Testis (tissue), 3 donors: ENCODE results near the gene BLVRA. TPM values are rescaled to one million over a fixed set of nuclear protein-coding genes. Genes with fewer than 3 reads are reported as not detected.

Source experiments
- DNase-seq: peaks from one replicate; pipeline ENCODE4 v3.0.0-alpha.2; 2019
- H3K27ac ChIP-seq, 2 donors: fragments of 200-600 bp; sonication (generic); one replicate each; pipeline ENCODE4 v1.5.1; 2019
- H3K27me3 ChIP-seq: fragments of 200-600 bp; sonication (generic); one replicate; pipeline ENCODE4 v1.5.1; 2019
- H3K36me3 ChIP-seq: fragments of 200-600 bp; sonication (generic); one replicate; pipeline ENCODE4 v1.5.1; 2017; ENCODE audit warnings: low read depth; ENCODE audit errors: missing control alignments
- H3K4me1 ChIP-seq: fragments of 200-600 bp; sonication (generic); one replicate; pipeline ENCODE4 v1.5.1; 2019
- H3K4me3 ChIP-seq, 2 donors: fragments of 200-600 bp; sonication (generic); one replicate each; pipeline ENCODE4 v1.5.1; 2017 to 2019
- H3K9me3 ChIP-seq: fragments of 200-600 bp; sonication (generic); one replicate; pipeline ENCODE4 v1.5.1; 2017
- POLR2A ChIP-seq: fragments of 450-650 bp; IDR thresholded peaks from one replicate; pipeline ENCODE4 v1.6.1; 2017; ENCODE audit warnings: antibody characterized with exemption, mild to moderate bottlenecking, moderate library complexity
- WGBS, 2 donors: methylation state at CpG; one replicate each; pipeline ENCODE4 v1.1.5; 2018; 5-methylcytosine and 5-hydroxymethylcytosine counted together
- intact Hi-C: fragments of 100-400 bp; cut with DNase I; formaldehyde crosslinking; loops from one replicate; pipeline ENCODE4 v1.15.1; 2023; ENCODE audit warnings: low total_unique reads
- polyA plus RNA-seq: library from polyadenylated mRNA; stranded (reverse); fragments of 350-450 nt; fragmentation: Illumina TruSeq; extraction: RNeasy Lipid Tissue Mini Kit (QIAGEN cat#74804); gene quantifications from one replicate; pipeline ENCODE4 v1.2.3, GENCODE V29; 2014; ENCODE audit warnings: low read depth, low replicate concordance; ENCODE audit not compliant: insufficient read depth
- total RNA-seq, 2 donors: library from RNA; depleted of rRNA; stranded (reverse); fragments of >200 nt; gene quantifications; one replicate each; pipeline ENCODE4 v1.2.3, GENCODE V29; 2016
- TF ChIP-seq, protein P1 (sequence below), 3 experiments: fragments of 450-650 bp in 2 of 3; fragments of 200-600 bp in 1 of 3; sonication (generic) in 1 of 3; IDR thresholded peaks; one replicate each; pipeline ENCODE4 v1.5.1; 2016 to 2019; ENCODE audit warnings: antibody characterized with exemption in 3 of 3, mild to moderate bottlenecking in 2 of 3, moderate library complexity in 1 of 3

The BLVRA gene
- total and polyA plus RNA-seq, 3 donors from 2014 or later = 16.8 to 33.7 (median 20.2) TPM

DNA sequence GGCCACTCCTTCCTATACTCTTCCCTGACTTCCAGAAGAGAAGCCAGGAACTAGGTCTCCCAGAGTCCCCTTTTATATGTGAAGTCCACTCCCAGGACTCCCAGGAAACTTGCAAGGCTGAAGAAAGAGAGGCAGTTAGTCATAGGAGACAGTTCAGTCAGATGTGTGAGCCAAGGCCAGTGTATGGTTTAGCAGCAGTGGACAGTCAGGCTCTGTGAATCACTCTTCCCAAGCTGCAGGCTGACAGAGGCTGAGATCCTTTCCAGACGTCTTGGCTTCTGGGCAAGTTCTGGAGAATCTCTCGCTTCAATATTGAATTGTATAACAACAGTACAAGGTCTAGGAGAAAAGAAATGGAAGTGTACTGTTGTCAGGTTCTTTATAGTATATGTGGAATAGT lies 26.9 kb downstream of the BLVRA start:
- H3K27ac ChIP-seq = no peak overlapping the region
- no peaks in the 10 kb centered on the region for H3K4me1 ChIP-seq

DNA sequence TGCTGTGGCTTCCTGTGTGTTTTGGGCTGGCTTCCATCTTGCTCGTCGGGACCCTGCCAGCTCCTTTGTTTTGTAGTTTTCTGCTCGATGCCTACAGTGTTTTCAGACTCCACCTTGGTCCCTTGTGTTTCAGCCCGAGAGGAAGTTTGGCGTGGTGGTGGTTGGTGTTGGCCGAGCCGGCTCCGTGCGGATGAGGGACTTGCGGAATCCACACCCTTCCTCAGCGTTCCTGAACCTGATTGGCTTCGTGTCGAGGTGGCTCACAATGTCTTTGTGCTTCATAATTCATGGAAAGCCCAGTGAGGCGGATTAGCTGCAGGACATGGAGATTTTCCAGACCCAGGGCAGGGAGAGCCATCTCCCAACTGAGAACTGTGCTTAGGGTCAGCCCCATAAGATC lies 29.3 kb downstream of the BLVRA start:
- Histone ChIP-seq H3K27ac (no peak overlapping the region), H3K4me3 (no peak overlapping the region), H3K4me1 (no peaks in the 10 kb centered on the region), H3K27me3 (no peaks in the 10 kb centered on the region), H3K36me3 (no peaks in the 10 kb centered on the region), H3K9me3 (no peaks in the 10 kb centered on the region)
- intact Hi-C loops = no loop called here
- TF ChIP-seq, protein P1, sequence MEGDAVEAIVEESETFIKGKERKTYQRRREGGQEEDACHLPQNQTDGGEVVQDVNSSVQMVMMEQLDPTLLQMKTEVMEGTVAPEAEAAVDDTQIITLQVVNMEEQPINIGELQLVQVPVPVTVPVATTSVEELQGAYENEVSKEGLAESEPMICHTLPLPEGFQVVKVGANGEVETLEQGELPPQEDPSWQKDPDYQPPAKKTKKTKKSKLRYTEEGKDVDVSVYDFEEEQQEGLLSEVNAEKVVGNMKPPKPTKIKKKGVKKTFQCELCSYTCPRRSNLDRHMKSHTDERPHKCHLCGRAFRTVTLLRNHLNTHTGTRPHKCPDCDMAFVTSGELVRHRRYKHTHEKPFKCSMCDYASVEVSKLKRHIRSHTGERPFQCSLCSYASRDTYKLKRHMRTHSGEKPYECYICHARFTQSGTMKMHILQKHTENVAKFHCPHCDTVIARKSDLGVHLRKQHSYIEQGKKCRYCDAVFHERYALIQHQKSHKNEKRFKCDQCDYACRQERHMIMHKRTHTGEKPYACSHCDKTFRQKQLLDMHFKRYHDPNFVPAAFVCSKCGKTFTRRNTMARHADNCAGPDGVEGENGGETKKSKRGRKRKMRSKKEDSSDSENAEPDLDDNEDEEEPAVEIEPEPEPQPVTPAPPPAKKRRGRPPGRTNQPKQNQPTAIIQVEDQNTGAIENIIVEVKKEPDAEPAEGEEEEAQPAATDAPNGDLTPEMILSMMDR (IDR thresholded peaks at IDR 0.05) = no peak
- no peak for TF ChIP-seq POLR2A
- DNase-seq = no peak
- 87 to 91% methylated on average over 13 to 14 of the region's 14 CpGs for WGBS, 2 donors

More for the DNA sequence above, 26.9 kb downstream of the BLVRA start:
- Histone ChIP-seq H3K4me3 (no peak overlapping the region), H3K9me3 (no peaks in the 10 kb centered on the region), H3K27me3 (no peaks in the 10 kb centered on the region), H3K36me3 (no peaks in the 10 kb centered on the region)
- TF ChIP-seq, protein P1 (IDR thresholded peaks at IDR 0.05) = no peak
- TF ChIP-seq POLR2A = no peak
- WGBS, 2 donors = 60 to 70% methylated on average over 2 of the region's 2 CpGs
- intact Hi-C loops = no loop called here
- DNase-seq = no peak

- no peaks in the 10 kb centered on the region for H3K4me1 ChIP-seq
- no peak overlapping the region for H3K27ac ChIP-seq
- no peaks in the 10 kb centered on the region for H3K36me3 ChIP-seq
- H3K27me3 ChIP-seq = no peaks in the 10 kb centered on the region
- no peak for DNase-seq
- 85 to 93% methylated on average over 5 of the region's 5 CpGs for WGBS, 2 donors
- H3K4me3 ChIP-seq = no peak overlapping the region
- TF ChIP-seq POLR2A = no peak
- TF ChIP-seq, protein P1 (IDR thresholded peaks at IDR 0.05) = no peak
- intact Hi-C loops = no loop called here
- H3K9me3 ChIP-seq = no peaks in the 10 kb centered on the region
Measured at GRCh38 chr7:43790006-43790405, 31.5 kb downstream of the BLVRA start.

- Histone ChIP-seq H3K4me3 (no peak overlapping the region), H3K9me3 (no peaks in the 10 kb centered on the region), H3K36me3 (no peaks in the 10 kb centered on the region), H3K4me1 (no peaks in the 10 kb centered on the region), H3K27ac (no peak overlapping the region), H3K27me3 (no peaks in the 10 kb centered on the region)
- TF ChIP-seq, protein P1 (IDR thresholded peaks at IDR 0.05) = no peak
- no peak for TF ChIP-seq POLR2A
- DNase-seq = no peak
- WGBS, 2 donors = 96 to 98% methylated on average over 5 of the region's 5 CpGs
- intact Hi-C loops = no loop called here
Measured at GRCh38 chr7:43790834-43791233, 32.4 kb downstream of the BLVRA start.

GRCh38 chr7:43791665-43792064 lies 33.2 kb downstream of the BLVRA start:
- Histone ChIP-seq H3K4me3 (no peak overlapping the region), H3K27ac (no peak overlapping the region), H3K36me3 (no peaks in the 10 kb centered on the region), H3K4me1 (no peaks in the 10 kb centered on the region), H3K9me3 (no peaks in the 10 kb centered on the region), H3K27me3 (no peaks in the 10 kb centered on the region)
- WGBS, 2 donors = 28 to 37% methylated on average over 4 of the region's 4 CpGs
- no peak for TF ChIP-seq POLR2A
- TF ChIP-seq, protein P1 (IDR thresholded peaks at IDR 0.05) = no peak
- intact Hi-C loops = no loop called here
- DNase-seq = no peak
